SK-N-MC (cell line): ENCODE data around the gene PARP12.

ENCODE experiments used
- EZH2 ChIP-seq: fragments of 200-600 bp; sonication (generic); IDR thresholded peaks from one replicate; pipeline ENCODE4 v1.6.1; 2017; ENCODE audit warnings: antibody characterized with exemption
- FOXP2 ChIP-seq: optimal IDR thresholded peaks from 2 replicates; pipeline ENCODE3; 2011; ENCODE audit warnings: mild to moderate bottlenecking, moderate library complexity; ENCODE audit not compliant: insufficient read depth; ENCODE audit errors: extremely low read length, control extremely low read depth
- POLR2AphosphoS5 ChIP-seq: IDR thresholded peaks from 2 replicates; pipeline ENCODE4 v1.6.1; 2012; ENCODE audit warnings: mild to moderate bottlenecking, low read depth, low read length, borderline replicate concordance

GRCh38 chr7:140060788-140061606 is 1.8 kb downstream of the PARP12 start:
- TF ChIP-seq FOXP2, result no peak
- no peak for TF ChIP-seq EZH2
- no peak for TF ChIP-seq POLR2AphosphoS5
